ENCODE data around the gene NME7. TPM values are rescaled to one million over a fixed set of nuclear protein-coding genes. Genes with fewer than 3 reads are reported as not detected.
A peak's percentile ranks its signal among the peaks of the same experiment; 100 is the strongest.

Gene NME7
- total and polyA plus RNA-seq, 4 donors: 6.2 to 43.7 (median 18.0) TPM

DNA sequence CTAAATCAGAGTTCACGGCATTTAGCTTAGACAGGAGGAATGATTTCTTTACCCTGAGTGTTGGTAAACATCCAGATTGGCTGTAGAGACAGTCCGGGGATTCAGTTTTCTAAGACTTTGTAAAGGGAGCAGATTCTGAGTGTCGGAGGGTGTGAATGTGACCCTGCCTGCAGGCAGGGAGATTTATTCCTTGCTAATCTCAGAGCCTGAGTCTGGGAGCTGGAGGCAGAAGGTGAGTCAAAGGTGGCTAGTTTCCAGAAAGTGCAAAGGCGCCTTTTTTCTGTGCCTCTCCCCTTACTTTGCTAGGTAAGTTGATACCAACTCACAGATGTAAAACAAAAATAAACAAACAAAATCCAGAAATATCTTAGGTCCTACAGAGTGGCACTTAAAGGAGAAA is 249.4 kb downstream of the NME7 start:
- Histone ChIP-seq H3K4me3 (no peak overlapping the region), H3K4me1 (ENCODE audit: control insufficient read depth in 5 of 5, insufficient read depth in 5 of 5, low read length in 5 of 5) (peaks cover 9 to 30% (median 10%) of the 10 kb centered on the region in 5 donors), H3K36me3 (ENCODE audit: control insufficient read depth in 4 of 4, insufficient read depth in 4 of 4, low read length in 4 of 4) (peaks cover 0 to 36% (median 14%) of the 10 kb centered on the region in 4 donors), H3K9ac (ENCODE audit: insufficient read depth in 1 of 2, low read length in 2 of 2) (no peak overlapping the region), H3K27me3 (ENCODE audit: control insufficient read depth in 3 of 3, insufficient read depth in 3 of 3, low read length in 2 of 3) (no peaks in the 10 kb centered on the region), H3K27ac (ENCODE audit: low read depth in 1 of 2, low read length in 1 of 2) (peak overlapping the region in 1 of 2 donors; percentile 75), H3K9me3 (ENCODE audit: control insufficient read depth in 4 of 4, insufficient read depth in 3 of 4, low read length in 3 of 4) (no peaks in the 10 kb centered on the region)
- DNase-seq (no peak), ATAC-seq (ENCODE audit: insufficient read depth, low FRiP score) (no peak)
- WGBS, 2 donors: 86 to 88% methylated on average over 4 of the region's 4 CpGs
- TF ChIP-seq, protein P1, sequence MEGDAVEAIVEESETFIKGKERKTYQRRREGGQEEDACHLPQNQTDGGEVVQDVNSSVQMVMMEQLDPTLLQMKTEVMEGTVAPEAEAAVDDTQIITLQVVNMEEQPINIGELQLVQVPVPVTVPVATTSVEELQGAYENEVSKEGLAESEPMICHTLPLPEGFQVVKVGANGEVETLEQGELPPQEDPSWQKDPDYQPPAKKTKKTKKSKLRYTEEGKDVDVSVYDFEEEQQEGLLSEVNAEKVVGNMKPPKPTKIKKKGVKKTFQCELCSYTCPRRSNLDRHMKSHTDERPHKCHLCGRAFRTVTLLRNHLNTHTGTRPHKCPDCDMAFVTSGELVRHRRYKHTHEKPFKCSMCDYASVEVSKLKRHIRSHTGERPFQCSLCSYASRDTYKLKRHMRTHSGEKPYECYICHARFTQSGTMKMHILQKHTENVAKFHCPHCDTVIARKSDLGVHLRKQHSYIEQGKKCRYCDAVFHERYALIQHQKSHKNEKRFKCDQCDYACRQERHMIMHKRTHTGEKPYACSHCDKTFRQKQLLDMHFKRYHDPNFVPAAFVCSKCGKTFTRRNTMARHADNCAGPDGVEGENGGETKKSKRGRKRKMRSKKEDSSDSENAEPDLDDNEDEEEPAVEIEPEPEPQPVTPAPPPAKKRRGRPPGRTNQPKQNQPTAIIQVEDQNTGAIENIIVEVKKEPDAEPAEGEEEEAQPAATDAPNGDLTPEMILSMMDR (IDR thresholded peaks at IDR 0.05; ENCODE audit: control extremely low read depth, extremely low read depth): no peak

DNA sequence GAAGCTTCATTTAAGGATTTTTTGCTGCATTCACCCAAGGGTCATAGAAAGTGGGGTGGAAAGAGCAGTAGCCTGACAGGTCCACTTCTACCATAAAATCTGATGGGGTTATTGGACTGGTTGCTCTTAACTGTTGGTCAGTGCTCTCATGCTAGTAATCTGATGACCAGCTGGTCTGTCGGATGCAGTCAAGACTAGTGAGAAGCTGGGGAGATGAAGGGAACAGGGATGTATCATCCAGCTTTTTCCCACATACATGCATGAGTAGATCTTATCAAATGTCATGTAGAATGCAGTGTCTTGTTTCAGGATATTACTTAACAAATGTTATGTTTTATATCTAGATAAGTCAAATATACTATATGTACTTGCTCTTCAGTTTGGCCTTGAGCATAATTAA is 250.0 kb downstream of the NME7 start:
- peak overlapping the region in 1 of 2 donors; percentile 54 for H3K27ac ChIP-seq (ENCODE audit: low read depth in 1 of 2, low read length in 1 of 2)
- WGBS, 2 donors: 83 to 89% methylated on average over 1 of the region's 1 CpG
- ATAC-seq (ENCODE audit: insufficient read depth, low FRiP score) (no peak), DNase-seq (no peak)
- no peaks in the 10 kb centered on the region for H3K9me3 ChIP-seq (ENCODE audit: control insufficient read depth in 4 of 4, insufficient read depth in 3 of 4, low read length in 3 of 4)
- H3K4me3 ChIP-seq: no peak overlapping the region
- TF ChIP-seq, protein P1 (IDR thresholded peaks at IDR 0.05; ENCODE audit: control extremely low read depth, extremely low read depth): no peak
- H3K4me1 ChIP-seq (ENCODE audit: control insufficient read depth in 5 of 5, insufficient read depth in 5 of 5, low read length in 5 of 5): peaks cover 9 to 29% (median 10%) of the 10 kb centered on the region in 5 donors
- H3K9ac ChIP-seq (ENCODE audit: insufficient read depth in 1 of 2, low read length in 2 of 2): no peak overlapping the region
- no peaks in the 10 kb centered on the region for H3K27me3 ChIP-seq (ENCODE audit: control insufficient read depth in 3 of 3, insufficient read depth in 3 of 3, low read length in 2 of 3)
- peaks cover 0 to 38% (median 14%) of the 10 kb centered on the region in 4 donors for H3K36me3 ChIP-seq (ENCODE audit: control insufficient read depth in 4 of 4, insufficient read depth in 4 of 4, low read length in 4 of 4)

DNA sequence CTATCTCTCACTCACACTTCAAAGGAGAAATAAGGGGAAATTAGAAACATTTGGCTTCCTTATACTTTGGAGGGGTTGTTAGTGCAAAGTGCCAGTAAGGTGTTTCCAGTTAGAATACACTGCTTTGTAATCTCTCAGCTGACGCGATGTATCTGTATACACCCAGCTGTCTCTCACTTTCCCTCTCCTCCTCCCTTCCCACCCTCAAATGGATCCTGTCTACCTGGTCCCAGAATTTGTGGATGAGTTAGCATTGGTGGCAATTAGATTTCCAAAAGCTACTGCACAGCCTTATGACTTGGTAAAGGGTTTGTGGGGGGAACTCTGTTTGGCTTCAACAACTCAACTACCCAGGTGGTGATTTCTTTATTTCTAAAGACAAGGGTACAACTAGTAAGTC is 250.6 kb downstream of the NME7 start:
- Histone ChIP-seq H3K9ac (ENCODE audit: insufficient read depth in 1 of 2, low read length in 2 of 2) (no peak overlapping the region), H3K4me1 (ENCODE audit: control insufficient read depth in 5 of 5, insufficient read depth in 5 of 5, low read length in 5 of 5) (peaks cover 9 to 26% (median 16%) of the 10 kb centered on the region in 5 donors), H3K9me3 (ENCODE audit: control insufficient read depth in 4 of 4, insufficient read depth in 3 of 4, low read length in 3 of 4) (no peaks in the 10 kb centered on the region), H3K4me3 (no peak overlapping the region), H3K36me3 (ENCODE audit: control insufficient read depth in 4 of 4, insufficient read depth in 4 of 4, low read length in 4 of 4) (peaks cover 0 to 43% (median 16%) of the 10 kb centered on the region in 4 donors), H3K27me3 (ENCODE audit: control insufficient read depth in 3 of 3, insufficient read depth in 3 of 3, low read length in 2 of 3) (no peaks in the 10 kb centered on the region), H3K27ac (ENCODE audit: low read depth in 1 of 2, low read length in 1 of 2) (peak overlapping the region in 1 of 2 donors; percentile 81)
- DNase-seq (no peak), ATAC-seq (ENCODE audit: insufficient read depth, low FRiP score) (no peak)
- WGBS, 2 donors: 85 to 97% methylated on average over 2 of the region's 2 CpGs
- TF ChIP-seq, protein P1 (IDR thresholded peaks at IDR 0.05; ENCODE audit: control extremely low read depth, extremely low read depth): no peak

Data from lung (tissue), 12 donors.